Prostate gland (tissue), 2 donors: ENCODE measurements around the gene USP35. TPM values are rescaled to one million over a fixed set of nuclear protein-coding genes. Genes with fewer than 3 reads are reported as not detected.

Source experiments
- DNase-seq: peaks from one replicate; pipeline ENCODE4 v3.0.0-alpha.2; 2019; ENCODE audit warnings: low spot score
- H3K27ac ChIP-seq, 2 donors: fragments of 200-600 bp; sonication (generic); 2 replicates each; pipeline ENCODE4 v1.5.1; 2017 to 2019
- H3K27me3 ChIP-seq: fragments of 200-600 bp; sonication (generic); replicated peaks from 2 replicates; pipeline ENCODE4 v1.5.1; 2019; ENCODE audit not compliant: insufficient read depth
- H3K36me3 ChIP-seq, 2 donors: fragments of 200-600 bp; sonication (generic); 1 replicate in 1 of 2; 2 replicates in 1 of 2; pipeline versions ENCODE4 v1.5.1 to v1.8.1; 2017 to 2019
- H3K4me1 ChIP-seq: fragments of 200-600 bp; sonication (generic); replicated peaks from 2 replicates; pipeline ENCODE4 v1.5.1; 2019
- H3K4me3 ChIP-seq, 2 donors: fragments of 200-600 bp; sonication (generic); 2 replicates each; pipeline ENCODE4 v1.5.1; 2017 to 2019
- H3K9me3 ChIP-seq: fragments of 200-600 bp; sonication (generic); 2 replicates; pipeline ENCODE4 v1.5.1; 2017
- POLR2A ChIP-seq: fragments of 450-650 bp; IDR thresholded peaks from one replicate; pipeline ENCODE4 v1.6.1; 2016; ENCODE audit warnings: antibody characterized with exemption, mild to moderate bottlenecking
- POLR2AphosphoS5 ChIP-seq: sonication (generic); formaldehyde crosslinking; IDR thresholded peaks from one replicate; pipeline ENCODE4 v1.6.1; 2017; ENCODE audit warnings: antibody characterized with exemption
- WGBS: methylation state at CpG from one replicate; pipeline ENCODE4 v1.1.5; 2018; 5-methylcytosine and 5-hydroxymethylcytosine counted together
- intact Hi-C: fragments of 100-400 bp; cut with DNase I; formaldehyde crosslinking; loops from one replicate; pipeline ENCODE4 v1.14.2; 2022
- total RNA-seq, 2 donors: library from RNA; depleted of rRNA; stranded (reverse); fragments of >200 nt; gene quantifications; one replicate each; pipeline ENCODE4 v1.1.0, GENCODE V29; 2016
- TF ChIP-seq, protein P1 (sequence below), 4 experiments: fragments of 200-600 bp in 2 of 4; fragments of 450-650 bp in 2 of 4; sonication (generic) in 2 of 4; IDR thresholded peaks; 1 replicate in 3 of 4; 2 replicates in 1 of 4; pipeline ENCODE4 v1.5.1; 2016 to 2019; ENCODE audit warnings: antibody characterized with exemption in 4 of 4, mild to moderate bottlenecking in 2 of 4, moderate library complexity in 2 of 4

Gene USP35
- total RNA-seq, 2 donors from 2014 or later, result 3.4 to 13.6 TPM

DNA sequence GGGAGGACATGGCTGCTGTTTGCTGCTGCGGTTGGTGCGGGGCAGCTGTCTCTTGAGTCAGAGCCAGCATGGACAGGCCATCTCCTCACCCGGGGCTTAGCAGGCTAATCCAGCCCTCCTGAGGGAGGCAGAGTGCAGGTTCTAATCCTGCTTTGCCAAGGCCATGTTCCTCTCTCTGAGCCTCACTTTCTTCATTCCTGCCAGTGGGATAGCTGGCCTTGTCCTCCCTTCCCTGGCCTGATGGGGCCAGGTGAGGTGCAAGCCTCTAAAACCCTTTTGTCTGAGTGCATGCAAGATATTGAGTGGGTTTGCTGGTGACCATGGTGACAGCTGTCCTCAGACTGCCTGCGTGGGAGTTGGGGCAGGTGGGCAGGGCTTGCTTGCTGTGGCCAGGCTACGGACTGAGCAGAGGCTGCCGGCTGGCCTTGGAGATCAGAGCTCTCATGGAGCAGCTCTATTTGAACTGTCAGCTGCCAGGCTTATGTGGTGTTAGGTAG is 3.6 kb downstream of the USP35 start:
- 86% methylated on average over 6 of the region's 6 CpGs for WGBS
- DNase-seq, result no peak
- Histone ChIP-seq H3K36me3 (no peaks in the 10 kb centered on the region), H3K4me1 (no peaks in the 10 kb centered on the region), H3K27me3 (no peaks in the 10 kb centered on the region), H3K27ac (no peak overlapping the region), H3K9me3 (no peaks in the 10 kb centered on the region), H3K4me3 (no peak overlapping the region)
- TF ChIP-seq POLR2A (no peak), POLR2AphosphoS5 (no peak)
- TF ChIP-seq, protein P1, sequence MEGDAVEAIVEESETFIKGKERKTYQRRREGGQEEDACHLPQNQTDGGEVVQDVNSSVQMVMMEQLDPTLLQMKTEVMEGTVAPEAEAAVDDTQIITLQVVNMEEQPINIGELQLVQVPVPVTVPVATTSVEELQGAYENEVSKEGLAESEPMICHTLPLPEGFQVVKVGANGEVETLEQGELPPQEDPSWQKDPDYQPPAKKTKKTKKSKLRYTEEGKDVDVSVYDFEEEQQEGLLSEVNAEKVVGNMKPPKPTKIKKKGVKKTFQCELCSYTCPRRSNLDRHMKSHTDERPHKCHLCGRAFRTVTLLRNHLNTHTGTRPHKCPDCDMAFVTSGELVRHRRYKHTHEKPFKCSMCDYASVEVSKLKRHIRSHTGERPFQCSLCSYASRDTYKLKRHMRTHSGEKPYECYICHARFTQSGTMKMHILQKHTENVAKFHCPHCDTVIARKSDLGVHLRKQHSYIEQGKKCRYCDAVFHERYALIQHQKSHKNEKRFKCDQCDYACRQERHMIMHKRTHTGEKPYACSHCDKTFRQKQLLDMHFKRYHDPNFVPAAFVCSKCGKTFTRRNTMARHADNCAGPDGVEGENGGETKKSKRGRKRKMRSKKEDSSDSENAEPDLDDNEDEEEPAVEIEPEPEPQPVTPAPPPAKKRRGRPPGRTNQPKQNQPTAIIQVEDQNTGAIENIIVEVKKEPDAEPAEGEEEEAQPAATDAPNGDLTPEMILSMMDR (IDR thresholded peaks at IDR 0.05), result no peak
- intact Hi-C loops, result no loop called here

DNA sequence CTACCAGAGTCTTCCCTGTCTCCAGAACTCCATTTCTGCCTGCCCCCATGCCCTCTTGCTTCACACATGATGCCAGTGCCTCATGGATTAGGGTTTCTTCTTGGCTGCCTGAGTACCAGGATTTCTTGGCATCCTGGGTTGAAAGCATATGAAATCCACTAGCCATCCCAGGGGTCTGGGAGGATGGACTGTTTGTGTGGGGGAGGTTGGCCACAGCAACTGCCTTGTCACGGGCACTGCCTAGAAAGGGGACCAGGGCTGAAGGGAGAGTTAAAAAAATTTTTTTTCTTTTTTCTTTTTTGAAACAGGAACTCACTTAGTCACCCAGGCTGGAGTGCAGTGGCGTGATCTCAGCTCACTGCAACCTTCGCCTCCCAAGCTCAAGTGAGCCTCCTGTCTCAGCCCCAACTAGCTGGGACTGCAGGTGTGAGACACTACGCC is 4.2 kb downstream of the USP35 start:
- WGBS, result 90% methylated on average over 4 of the region's 4 CpGs
- H3K4me1 ChIP-seq, result no peaks in the 10 kb centered on the region
- intact Hi-C loops, result no loop called here

DNA sequence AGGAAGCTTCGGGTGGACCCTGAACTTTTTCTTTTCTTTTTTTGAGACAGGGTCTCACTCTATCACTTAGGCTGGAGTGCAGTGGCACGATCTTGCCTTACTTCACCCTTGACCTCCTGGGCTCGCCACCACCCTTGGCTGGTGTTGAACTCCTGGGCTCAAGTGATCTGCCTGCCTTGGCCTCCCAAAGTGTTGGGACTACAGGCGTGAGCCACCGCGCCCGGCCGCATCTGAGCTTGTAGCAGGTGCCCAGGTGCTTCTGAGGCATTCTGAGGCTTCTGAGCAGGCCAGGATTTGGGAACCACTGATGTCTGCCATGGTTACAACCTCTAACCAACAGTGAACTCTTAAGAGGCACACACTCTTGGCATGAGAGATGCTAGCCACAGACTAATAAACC is 5.1 kb downstream of the USP35 start:
- TF ChIP-seq POLR2AphosphoS5 (no peak), POLR2A (no peak)
- TF ChIP-seq, protein P1 (IDR thresholded peaks at IDR 0.05), result no peak
- Histone ChIP-seq H3K4me3 (no peak overlapping the region), H3K27me3 (no peaks in the 10 kb centered on the region), H3K36me3 (no peaks in the 10 kb centered on the region), H3K9me3 (no peaks in the 10 kb centered on the region), H3K27ac (no peak overlapping the region), H3K4me1 (no peaks in the 10 kb centered on the region)
- 96% methylated on average over 8 of the region's 8 CpGs for WGBS
- no peak for DNase-seq
- intact Hi-C loops, result no loop called here

More for the DNA sequence above, 4.2 kb downstream of the USP35 start:
- Histone ChIP-seq H3K36me3 (no peaks in the 10 kb centered on the region), H3K27me3 (no peaks in the 10 kb centered on the region), H3K4me3 (no peak overlapping the region), H3K27ac (no peak overlapping the region), H3K9me3 (no peaks in the 10 kb centered on the region)
- TF ChIP-seq, protein P1 (IDR thresholded peaks at IDR 0.05), result no peak
- TF ChIP-seq POLR2A (no peak), POLR2AphosphoS5 (no peak)
- DNase-seq, result no peak

DNA sequence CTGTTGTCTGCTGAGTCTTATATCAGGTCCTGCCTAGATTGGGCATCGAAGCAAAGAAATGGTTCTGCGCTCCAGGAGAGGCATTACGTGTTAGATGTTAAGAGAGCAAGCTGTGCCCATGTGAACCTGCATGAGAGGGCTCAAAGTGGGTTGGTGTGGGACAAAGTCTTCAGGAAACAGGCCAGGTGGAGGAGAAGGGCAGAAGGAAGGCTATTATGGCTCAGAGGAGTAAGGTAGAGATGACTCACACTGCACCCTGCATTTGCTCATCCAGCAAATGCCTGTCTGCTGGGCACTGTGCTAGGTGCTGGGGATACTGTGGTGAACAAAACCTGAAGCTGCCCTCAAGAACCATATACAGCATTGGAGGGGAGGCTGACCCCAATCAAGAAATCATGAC is 5.8 kb downstream of the USP35 start:
- Histone ChIP-seq H3K36me3 (no peaks in the 10 kb centered on the region), H3K27ac (no peak overlapping the region), H3K4me3 (no peak overlapping the region), H3K9me3 (no peaks in the 10 kb centered on the region), H3K27me3 (no peaks in the 10 kb centered on the region), H3K4me1 (no peaks in the 10 kb centered on the region)
- WGBS, result 97% methylated on average over 3 of the region's 3 CpGs
- intact Hi-C loops, result no loop called here
- DNase-seq, result no peak
- TF ChIP-seq, protein P1 (IDR thresholded peaks at IDR 0.05), result no peak
- TF ChIP-seq POLR2A (no peak), POLR2AphosphoS5 (no peak)

DNA sequence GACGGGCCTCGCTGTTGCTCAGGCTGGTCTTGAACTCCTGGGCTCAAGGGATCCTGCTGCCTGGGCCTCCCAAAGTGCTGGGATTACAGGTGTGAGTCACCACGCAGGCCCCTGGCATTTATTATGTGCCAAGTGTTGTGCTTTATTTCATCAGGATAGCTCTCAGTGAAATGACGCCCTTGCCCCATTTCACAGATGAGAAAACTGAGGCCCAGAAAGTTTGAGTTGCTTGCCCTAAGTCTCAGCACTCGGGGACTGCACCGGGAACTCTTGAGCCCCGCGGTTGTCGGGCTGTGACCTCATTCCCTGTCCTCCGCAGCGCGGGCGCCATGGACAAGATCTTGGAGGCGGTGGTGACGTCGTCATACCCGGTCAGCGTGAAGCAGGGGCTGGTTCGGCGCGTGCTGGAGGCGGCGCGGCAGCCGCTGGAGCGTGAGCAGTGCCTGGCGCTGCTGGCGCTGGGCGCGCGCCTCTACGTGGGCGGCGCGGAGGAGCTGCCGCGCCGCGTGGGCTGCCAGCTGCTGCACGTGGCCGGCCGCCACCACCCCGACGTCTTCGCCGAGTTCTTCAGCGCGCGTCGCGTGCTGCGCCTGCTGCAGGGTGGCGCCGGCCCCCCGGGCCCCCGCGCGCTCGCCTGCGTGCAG is 7.3 kb downstream of the USP35 start:
- TF ChIP-seq POLR2AphosphoS5 (no peak), POLR2A (no peak)
- TF ChIP-seq, protein P1 (IDR thresholded peaks at IDR 0.05), result no peak
- H3K27me3 ChIP-seq, result no peaks in the 10 kb centered on the region
- no peak overlapping the region for H3K4me3 ChIP-seq
- intact Hi-C loops, result no loop called here
- DNase-seq, result no peak
- no peaks in the 10 kb centered on the region for H3K9me3 ChIP-seq
- WGBS, result 35% methylated on average over 51 of the region's 60 CpGs
- H3K36me3 ChIP-seq, result peaks cover 0 to 5% of the 10 kb centered on the region in 2 donors
- no peak overlapping the region for H3K27ac ChIP-seq
- no peaks in the 10 kb centered on the region for H3K4me1 ChIP-seq
